COLO668 (cell line): ENCODE data around the gene EMC8.
"Not testable (repeated sequence)": the region's sequence is repeated elsewhere in the genome, so short reads cannot be mapped to it uniquely, and the experiment has no call there.

Experiments
- DNase-seq: peaks from one replicate; lab custom pipeline; 2025; ENCODE audit not compliant: unreplicated experiment; lab: John Stamatoyannopoulos, UW

The EMC8 gene

DNA sequence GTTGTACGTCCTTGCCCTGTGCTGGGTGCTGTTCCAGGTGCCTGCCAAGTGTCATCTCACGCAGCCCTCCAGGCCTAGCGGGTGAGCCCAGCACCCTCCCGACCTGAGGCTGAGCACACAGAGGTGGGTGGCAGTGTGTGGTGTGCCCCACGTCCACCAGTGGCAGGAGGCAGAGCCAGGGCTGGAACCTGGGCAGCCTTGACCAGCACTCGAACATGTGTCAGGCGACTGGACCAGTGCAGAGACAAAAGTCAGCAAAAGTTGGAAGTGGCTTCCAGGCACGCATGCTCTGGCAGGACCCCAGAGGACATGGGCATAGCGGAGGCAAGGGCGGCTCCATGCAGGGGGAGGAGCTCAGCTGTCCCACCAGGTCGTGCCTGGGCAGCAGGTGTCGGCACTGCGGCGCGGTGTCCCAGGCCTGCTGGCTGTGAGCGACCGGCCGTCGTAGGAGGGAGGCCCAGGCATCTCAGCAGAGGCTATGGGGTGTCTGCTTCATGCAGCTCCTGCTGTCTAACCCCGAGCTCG, 35.9 kb upstream of the EMC8 start:
- DNase-seq, result no peak

DNA sequence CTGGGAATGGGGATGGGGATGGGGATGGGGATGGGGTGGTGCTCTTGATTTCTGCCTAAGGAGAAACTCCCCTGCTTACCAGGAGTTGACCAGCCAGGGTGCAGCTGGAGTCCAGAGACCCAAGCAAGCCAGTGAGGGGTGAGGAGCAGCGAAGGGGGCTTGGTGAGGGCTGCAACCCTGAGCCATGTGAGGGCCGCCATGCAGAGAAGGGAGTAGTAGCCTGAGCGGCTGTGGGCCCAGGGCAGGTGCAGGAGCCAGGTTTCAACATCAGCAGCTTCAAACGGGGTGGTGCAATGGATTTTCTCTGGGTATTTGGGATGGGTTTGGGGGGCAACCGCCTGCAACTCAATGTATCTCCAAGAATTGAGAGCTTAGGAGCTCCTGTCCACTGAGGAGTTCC, 35.4 kb upstream of the EMC8 start:
- DNase-seq, result no peak

DNA sequence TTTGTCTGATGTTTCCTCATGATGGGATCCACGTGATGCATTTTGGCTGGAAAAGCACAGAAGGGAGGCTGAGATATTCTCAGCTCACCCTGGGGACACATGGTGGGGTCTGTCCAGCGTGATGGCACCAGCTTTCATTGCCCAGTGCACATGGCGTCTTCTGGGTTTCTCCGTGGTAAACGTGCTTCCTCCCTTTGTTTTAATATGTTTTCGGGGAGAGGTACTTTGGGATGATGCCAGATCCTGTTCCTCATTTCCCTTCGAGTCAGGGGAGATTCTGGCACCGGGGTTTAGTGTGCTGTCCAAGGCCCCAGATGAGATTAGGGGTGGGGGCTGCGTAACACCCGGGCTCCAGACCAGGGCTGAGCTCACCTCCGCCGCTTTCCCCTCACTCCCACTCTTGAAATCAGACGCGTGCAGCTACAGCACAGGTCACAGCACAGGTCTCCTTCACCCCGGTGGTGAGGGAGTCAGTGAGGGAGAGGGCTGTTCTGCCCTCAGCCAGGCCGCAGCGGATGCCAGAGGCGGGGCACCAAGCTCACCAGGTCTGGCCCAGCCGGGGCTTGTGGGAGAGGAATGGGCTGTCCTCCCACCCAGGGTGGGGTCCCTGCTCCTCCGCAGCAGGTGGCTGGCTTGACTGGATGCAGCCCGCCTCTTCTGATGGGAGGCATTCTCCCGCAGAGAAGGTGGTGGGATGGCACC, 34.0 kb upstream of the EMC8 start:
- DNase-seq, result no peak

DNA sequence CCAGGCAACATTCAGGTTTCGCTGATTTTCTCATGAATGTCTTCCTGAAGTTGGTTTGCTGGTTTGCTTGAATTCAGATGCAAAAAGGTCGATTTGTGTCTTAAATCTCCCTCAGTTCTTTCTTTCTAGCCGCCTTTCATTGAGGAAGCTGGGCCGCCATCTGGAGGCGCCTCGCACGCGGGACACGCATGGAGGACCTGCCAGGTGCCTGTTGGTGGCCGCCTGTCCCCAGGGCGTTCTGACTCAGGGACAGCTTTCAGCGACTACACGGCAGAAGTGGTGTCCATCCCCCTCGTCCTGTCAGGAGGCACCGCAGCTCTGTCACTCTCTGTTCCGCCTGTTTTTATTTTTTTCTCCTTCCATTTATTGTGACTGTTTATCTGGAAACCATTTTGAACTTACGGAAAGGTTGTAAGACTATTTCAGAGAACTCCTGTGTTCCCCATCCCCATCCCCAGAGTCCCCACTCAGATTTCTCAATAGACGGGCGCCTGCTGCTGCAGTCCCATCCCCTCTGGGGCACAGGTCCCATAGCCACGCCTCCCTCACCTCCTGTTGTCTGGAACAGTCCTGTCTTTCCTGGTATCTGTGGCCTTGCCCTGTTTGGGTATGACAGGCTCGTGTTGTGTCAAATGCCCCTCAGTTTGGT, 33.4 kb upstream of the EMC8 start:
- DNase-seq, result no peak

DNA sequence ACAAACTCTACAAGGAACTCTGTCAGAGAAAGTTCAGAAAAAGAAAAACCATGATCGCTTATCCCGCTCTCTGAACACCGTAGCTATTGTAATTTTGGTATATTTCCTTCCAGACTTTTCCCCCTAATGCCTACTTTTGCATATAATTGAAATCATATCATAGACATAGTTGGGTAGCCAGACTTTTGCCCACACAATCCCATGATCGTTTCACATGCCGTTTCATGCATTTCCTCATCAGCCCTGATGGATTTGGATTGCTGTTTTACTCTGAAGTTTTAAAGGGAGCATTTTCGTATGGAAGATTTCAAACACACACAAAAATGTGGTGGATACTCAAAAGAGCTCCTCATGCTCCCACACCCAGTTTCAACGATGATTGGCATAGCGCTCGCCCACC, 31.5 kb upstream of the EMC8 start:
- DNase-seq, result no peak

DNA sequence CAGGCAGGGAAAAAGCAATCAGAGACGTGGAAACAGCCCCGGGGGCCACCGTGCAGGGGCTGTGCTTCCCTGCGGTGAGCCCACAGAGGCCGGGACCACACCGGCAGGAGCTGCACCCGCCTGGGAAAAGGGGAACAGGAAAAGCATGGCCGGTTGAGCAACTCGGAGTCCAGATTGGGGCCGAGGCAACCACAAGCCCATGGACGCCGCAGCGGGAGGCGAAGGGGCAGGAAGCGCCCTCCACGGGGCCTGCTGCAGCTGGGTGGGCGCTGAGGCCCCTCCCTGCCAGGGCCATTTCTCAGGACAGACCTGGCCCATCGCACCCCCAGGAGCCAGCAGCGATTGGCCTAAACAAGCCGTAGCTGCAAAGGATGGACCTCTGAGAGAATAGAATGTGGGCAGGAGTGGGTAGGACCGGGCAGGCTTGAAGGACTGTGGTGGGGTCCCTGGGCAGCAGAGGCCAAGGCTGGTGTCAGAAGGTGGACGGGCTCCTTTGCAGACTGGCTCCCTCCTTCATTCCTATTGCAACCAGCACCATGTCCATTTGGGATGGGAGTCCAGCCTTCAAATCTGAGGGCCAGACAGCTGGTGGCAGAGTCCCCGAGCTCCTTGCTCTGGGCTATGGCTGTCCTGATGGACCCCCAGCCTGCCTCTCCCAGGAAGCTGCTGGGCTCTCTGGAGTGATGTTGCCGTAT, 30.6 kb upstream of the EMC8 start:
- DNase-seq, result no peak

DNA sequence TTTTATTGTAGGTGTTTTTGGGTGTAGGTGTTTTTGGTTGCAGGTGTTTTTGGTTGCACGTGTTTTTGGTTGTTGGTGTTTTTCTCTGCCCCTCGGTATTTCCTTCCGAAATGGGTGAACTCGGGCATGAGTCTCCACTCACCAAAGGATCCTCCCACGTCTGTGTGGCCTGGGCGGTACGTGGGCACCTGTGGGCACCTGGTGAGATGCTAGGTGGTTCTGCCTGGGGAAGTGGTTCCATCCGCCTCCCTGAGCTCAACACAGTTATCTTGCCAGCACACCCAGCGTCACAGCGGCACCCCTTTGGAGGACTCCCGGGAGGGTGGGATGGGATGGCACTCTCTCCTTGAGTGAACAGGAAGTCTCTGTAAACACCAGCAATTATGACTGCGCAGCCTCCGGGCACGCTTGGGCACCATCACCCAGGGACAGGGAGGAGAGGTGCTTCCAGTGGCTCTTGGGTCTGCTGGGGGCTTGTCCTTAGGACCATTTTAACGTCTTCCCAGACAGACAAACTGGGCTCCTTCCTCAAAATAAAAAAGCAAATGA, 29.9 kb upstream of the EMC8 start:
- no peak for DNase-seq

DNA sequence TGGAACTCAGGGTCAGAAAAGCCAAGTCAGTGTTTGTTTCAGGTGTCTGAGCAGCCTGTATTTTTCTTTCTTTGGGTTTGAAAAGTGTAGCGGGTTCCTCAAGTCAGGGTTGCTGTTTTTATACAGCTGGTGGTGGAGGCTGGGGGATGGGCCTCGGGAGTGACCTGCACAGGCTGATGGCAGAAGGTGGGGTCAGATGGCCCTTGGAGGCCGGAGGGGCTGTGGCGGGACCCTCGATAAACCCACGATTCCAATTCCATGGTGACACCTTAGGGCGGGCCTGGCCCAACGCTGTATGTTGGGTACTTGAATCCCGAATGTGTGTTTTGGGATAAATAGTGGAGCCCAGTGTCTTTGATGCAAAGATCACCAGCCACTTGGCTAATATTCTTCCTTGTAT, 28.8 kb upstream of the EMC8 start:
- DNase-seq, result no peak

DNA sequence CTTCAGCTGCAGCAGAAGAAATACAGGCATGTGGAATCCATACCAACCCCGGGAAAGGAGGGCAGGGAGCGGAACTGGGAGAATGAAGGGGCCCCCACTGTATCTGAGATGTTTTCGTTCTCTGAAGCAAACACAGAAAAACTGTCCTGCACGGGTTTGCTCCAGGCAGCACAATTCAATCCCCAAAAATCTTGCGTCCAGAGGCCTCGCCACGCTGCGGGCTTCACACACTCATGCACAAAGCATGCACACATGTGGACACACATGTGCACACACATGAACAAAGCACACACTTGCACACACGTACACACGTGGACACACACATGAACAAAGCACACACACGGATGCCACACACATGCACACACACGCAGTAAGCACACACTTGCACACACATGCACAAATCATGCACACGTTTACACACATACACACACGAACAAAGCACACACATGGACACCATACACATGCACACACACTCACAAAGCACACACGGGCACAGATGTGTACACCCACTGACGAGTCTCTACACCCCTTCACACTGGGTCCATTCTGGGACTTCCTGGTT, 27.4 kb upstream of the EMC8 start:
- no peak for DNase-seq

DNA sequence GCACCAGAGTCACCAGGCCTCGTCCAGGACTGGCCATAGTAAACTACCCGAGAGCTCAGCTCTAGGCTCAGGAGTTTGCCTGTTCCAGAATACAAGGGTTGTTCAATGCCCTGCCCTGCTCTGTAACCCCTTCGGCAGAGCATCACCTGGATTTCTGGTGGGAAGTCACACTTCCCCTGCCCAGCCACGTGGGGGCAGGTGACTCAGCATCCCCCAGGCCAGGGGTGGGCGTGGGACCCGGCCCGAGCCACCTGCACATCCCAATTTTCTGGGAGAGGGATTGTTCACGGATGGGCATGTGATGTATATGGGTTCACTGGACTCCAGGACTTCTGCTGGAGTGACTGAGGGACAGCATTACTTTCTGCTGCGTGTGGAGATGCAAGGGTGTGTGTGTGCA, 26.0 kb upstream of the EMC8 start:
- DNase-seq, result no peak

DNA sequence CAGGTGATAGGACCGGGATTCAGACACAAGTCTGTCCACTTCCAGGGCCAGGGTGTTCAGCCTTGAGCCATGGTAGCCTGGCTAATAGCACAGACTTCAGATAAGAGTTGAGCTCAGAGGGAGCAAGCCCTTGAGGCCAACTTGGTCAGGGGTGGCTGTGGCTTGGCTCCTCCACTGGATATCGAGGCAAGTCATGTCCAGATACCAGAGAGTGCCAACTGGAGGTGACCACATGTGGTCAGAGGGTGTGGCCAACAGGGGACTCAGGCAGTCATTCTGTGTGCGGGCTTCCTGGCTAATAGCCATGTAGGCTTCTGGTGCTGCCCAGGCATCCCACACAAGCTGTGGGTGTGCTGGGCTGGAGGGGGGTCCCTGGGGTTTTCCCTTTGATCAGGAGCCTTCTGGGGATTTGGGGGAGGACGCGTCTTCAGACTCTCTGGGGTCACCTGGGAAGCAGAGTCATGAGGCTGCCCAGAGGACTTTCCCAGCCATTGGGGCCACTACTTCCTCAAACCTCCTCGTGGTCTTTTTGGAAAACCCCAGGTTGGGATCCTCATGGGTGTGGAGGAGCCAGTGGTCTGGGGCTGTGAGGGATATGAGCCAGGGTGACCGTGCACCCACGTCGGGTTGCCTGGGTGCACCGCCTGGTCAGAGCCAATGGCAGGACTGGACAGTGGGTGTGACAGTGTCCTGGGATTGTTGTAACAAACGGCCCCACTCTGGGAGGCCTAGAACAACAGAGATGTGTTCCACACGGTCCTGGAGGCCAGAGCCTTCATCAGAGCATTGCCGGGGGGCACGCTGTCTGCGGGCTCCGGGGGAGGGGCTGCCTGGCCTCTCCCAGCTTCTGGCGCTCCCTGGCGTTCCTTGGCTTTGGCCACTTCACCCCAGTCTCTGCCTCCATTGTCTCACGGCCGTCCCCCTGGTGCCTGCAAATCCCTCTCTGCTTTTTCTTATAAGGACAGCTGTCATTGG, 25.1 kb upstream of the EMC8 start:
- DNase-seq, result no peak

DNA sequence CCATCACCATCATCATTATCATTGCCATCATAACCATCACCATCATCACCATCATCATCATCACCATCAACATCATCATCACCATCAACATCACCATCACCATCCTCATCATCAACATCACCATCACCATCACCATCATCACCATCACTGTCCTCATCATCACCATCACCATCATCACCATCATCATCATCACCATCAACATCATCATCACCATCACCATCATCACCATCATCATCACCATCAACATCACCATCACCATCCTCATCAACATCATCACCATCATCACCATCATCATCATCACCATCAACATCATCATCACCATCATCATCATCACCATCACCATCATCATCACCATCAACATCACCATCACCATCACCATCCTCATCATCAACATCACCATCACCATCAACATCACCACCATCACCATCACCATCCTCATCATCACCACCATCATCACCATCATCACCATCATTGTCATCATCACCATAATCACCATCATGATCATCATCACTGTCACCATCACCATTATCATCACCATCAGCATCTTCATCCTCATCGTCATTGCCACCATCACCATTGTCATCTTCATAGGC, 24.1 kb upstream of the EMC8 start:
- no peak for DNase-seq

DNA sequence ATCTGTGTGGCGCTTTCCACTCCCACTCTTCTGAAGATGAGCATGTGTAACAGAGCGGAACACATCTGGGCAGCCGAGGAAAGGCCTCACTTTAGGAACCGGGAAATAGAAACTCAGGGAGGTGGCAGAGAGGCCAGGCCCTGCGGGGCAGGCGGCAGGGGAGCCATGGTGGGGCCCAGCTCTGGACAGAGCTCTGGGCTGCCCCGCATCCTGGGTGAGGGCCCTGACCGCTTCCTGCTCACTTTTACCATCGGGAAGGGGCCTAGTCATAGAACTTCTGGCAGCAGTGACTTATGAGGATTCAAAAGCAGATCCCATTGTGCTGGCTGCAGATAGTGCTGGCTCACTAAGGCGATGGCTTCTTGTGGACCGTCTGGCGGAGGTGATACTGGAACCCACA, 22.8 kb upstream of the EMC8 start:
- no peak for DNase-seq

DNA sequence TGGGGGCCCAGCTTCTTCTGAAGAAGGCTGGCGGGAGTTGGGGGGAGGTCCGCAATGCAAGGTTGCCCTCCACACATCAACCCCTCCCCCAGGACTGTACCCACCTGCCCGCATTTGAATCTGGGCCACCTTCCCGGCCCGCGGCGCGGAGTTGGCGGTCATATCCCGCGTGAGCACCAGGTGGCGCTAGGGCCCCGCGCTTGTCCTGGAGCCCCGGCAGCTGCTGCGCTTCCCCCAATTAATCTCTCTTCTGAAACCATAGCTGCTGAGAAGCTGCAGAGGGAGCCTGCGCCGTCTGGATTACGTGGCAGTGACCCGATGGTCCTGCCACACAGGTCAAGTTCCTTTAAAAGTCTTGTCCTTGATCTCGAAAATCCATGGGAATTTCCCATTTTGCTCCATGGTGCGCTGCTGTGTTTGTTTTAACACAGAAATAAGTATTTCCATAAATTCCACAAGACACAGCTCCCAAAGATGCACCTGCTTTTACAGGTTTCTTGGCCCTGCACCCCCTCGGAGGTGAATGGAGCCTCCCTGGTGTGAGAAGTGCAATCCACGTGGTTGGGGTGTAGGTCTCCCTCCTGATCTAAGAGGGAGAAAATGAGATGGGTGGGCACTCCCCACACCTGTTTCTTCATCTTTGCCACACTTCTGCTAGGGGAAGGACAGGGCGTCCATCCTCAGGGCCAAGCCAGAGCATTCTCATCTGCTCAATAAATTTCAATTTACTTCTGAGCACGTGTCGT, 22.2 kb upstream of the EMC8 start:
- peak; percentile 74 for DNase-seq

DNA sequence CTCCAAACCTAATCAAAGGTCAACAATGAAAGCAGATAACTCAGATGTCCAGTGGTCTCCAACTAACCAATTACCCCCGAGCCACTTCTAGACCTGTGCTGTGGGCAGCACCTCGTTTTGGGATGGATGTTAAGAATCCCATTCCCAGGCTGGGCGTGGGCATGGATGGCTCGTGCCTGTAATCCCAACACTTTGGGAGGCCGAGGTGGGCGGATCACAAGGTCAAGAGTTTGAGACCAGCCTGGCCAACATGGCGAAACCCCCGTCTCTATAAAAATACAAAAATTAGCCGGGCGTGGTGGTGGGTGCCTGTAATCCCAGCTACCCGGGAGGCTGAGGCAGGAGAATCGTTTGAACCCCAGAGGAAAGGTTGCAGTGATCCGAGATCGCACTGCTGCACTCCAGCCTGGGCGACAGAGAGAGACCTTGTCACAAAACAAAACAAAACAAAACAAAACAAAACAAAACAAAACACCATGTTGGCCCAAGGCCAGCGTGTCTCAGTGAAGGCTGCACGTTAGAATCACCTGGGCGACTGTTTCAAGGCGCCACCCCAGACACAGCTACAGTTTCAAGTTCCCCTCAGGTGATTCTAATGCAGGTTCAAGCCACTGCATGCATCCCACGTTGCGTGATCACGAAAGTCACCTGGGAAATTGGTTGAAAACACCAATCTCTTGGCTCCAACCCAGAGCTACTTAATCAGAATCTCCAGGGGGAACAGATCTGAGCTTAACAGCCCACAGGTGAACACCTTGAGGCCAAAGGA, 21.4 kb upstream of the EMC8 start:
- peak; percentile 27 for DNase-seq

DNA sequence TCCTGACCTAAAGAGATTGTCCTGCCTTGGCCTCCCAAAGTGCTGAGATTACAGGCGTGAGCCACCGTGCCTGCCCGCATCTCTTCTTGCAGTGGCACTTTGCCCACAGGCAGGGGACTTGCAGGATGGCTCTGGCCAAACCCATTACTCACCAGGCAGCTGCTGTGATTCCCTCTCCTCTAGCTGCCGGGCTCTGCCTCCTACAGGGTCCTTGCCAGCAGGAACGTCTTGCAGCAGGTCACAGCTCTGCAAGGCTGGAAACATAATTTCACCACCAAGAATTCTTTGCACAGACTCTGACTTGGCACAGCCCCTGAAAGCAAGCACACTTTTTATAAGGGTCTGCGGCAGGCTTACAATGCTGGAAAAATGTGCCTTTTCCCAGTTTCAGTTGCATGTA, 20.4 kb upstream of the EMC8 start:
- no peak for DNase-seq

DNA sequence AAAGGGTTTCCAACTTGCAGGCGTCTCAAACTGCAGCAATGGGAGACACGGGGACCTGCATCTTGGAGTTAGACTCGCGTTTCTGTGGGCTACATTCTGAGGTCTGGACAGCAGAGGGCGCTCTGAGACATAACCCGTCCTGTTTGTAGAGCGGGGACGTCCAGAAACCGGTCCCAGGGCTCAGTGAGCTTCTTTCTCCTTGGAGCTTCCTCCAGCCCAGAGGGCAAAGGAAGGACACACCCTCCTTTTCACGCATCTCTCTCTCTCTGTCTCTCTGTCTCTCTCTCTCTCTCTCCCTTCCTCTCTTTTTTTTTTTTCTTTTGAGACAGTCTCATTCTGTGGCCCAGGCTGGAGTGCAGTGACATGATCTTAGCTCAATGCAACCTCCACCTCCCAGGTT, 19.9 kb upstream of the EMC8 start:
- peak; percentile 81 for DNase-seq

DNA sequence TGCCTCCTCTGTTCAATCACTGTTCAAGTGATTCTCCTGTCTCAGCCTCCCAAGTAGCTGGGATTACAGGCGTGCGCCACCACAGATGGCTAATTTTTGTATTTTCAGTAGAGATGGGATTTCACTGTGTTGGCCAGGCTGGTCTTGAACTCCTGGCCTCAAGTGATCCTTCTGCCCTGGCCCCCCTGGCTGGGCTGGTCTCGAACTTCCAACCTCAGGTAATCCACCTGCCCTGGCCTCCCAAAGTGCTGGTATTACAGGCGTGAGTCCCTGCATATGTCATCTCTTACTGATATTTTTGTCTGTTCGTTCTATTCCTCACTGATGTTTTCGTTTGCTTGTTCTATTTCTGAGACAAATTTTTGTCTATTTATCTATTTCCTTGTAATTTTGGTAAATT, 17.9 kb upstream of the EMC8 start:
- DNase-seq, result not testable (repeated sequence)

DNA sequence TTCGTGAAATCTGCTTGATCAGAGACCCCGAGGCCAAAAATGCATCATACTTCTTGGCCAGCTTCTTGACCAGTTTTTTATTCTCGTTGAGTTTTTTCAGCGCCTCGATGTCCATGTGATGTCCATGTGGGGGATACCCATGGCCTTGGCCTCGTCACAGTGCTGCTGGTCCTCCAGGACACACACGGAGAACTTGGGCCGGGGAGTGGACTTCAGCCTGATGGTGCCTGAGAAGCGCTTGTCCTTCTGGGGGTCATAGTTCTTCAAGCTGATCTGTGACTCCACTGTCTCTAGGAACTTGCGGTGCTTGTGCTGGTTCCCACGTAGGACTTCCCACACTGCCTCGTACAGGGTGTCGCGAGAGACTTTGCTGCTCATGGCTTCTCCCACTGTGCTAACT, 16.8 kb upstream of the EMC8 start:
- DNase-seq, result no peak
